Measurements from ENCODE around the gene KLHDC4.

- no peak for TF ChIP-seq YY1 (IDR thresholded peaks at IDR 0.05; ENCODE audit: insufficient read depth, insufficient read length)
- TF ChIP-seq SUZ12 (IDR thresholded peaks at IDR 0.05; ENCODE audit: extremely low read depth, insufficient read depth, insufficient read length), result no peak
Measured at GRCh38 chr16:87684711-87685404, 80.9 kb downstream of the KLHDC4 start.

Measured in NT2/D1 (cell line).